ENCODE data around the gene PSME1.

DNA sequence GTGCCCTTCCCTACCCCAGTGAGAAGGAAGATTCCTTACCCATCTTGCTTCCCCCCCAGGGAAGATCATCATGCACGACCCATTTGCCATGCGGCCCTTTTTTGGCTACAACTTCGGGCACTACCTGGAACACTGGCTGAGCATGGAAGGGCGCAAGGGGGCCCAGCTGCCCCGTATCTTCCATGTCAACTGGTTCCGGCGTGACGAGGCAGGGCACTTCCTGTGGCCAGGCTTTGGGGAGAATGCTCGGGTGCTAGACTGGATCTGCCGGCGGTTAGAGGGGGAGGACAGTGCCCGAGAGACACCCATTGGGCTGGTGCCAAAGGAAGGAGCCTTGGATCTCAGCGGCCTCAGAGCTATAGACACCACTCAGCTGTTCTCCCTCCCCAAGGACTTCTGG is 32.5 kb upstream of the PSME1 start:
- TF ChIP-seq TEAD4 (IDR thresholded peaks at IDR 0.05): no peak
- no peak for TF ChIP-seq CEBPB (IDR thresholded peaks at IDR 0.05)
- TF ChIP-seq EP300 (IDR thresholded peaks at IDR 0.05; ENCODE audit: borderline replicate concordance): no peak
- TF ChIP-seq REST (IDR thresholded peaks at IDR 0.05; ENCODE audit: low read depth): no peak

Measured in Ishikawa (cell line).